HL-60 (cell line): Measurements from ENCODE around the gene TBATA.

Experiments used
- GABPA ChIP-seq: IDR thresholded peaks from 2 replicates; pipeline ENCODE4 v1.6.1; 2012; ENCODE audit warnings: low read depth
- POLR2AphosphoS5 ChIP-seq: IDR thresholded peaks from 2 replicates; pipeline ENCODE4 v1.6.1; 2012; ENCODE audit warnings: low read depth
- TF ChIP-seq, protein P1 (sequence below): IDR thresholded peaks from one replicate; pipeline ENCODE4 v1.5.1; 2011; ENCODE audit warnings: low read length, control low read depth, inconsistent platforms; ENCODE audit not compliant: insufficient read depth

DNA sequence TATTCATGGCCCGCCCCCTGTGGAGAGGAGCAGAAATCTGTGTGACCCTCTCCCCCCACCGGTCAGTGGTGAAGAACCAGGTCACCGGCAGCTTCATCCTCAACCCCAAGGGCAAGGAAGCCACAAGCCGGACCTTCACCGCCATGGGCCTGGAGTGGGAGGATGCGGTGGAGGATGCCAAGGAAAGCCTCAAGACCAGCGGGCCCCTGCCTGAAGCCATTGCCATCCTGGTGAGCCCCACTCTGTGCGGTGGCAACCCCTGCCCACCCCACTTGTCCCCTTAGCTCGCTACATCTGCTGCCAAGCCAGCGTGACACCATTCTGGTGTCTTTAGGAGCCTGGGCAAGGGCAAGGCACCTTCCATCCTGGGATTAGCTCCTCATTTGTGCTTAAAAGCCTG is 35.4 kb downstream of the TBATA start:
- TF ChIP-seq GABPA (no peak), POLR2AphosphoS5 (no peak)
- TF ChIP-seq, protein P1, sequence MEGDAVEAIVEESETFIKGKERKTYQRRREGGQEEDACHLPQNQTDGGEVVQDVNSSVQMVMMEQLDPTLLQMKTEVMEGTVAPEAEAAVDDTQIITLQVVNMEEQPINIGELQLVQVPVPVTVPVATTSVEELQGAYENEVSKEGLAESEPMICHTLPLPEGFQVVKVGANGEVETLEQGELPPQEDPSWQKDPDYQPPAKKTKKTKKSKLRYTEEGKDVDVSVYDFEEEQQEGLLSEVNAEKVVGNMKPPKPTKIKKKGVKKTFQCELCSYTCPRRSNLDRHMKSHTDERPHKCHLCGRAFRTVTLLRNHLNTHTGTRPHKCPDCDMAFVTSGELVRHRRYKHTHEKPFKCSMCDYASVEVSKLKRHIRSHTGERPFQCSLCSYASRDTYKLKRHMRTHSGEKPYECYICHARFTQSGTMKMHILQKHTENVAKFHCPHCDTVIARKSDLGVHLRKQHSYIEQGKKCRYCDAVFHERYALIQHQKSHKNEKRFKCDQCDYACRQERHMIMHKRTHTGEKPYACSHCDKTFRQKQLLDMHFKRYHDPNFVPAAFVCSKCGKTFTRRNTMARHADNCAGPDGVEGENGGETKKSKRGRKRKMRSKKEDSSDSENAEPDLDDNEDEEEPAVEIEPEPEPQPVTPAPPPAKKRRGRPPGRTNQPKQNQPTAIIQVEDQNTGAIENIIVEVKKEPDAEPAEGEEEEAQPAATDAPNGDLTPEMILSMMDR = no peak
